GM19395 (cell line): Measurements from ENCODE around the gene AIDA.
A peak's percentile ranks its signal among the peaks of the same experiment; 100 is the strongest.
"Not testable (repeated sequence)": the region's sequence is repeated elsewhere in the genome, so short reads cannot be mapped to it uniquely, and the experiment has no call there.

Experiments
- ATAC-seq: cut with Tn5 transposase; IDR thresholded peaks from one replicate; pipeline ENCODE4 v1.9.1; 2021; ENCODE audit warnings: mild to moderate bottlenecking, moderate library complexity; ENCODE audit not compliant: unreplicated experiment

Gene AIDA

DNA sequence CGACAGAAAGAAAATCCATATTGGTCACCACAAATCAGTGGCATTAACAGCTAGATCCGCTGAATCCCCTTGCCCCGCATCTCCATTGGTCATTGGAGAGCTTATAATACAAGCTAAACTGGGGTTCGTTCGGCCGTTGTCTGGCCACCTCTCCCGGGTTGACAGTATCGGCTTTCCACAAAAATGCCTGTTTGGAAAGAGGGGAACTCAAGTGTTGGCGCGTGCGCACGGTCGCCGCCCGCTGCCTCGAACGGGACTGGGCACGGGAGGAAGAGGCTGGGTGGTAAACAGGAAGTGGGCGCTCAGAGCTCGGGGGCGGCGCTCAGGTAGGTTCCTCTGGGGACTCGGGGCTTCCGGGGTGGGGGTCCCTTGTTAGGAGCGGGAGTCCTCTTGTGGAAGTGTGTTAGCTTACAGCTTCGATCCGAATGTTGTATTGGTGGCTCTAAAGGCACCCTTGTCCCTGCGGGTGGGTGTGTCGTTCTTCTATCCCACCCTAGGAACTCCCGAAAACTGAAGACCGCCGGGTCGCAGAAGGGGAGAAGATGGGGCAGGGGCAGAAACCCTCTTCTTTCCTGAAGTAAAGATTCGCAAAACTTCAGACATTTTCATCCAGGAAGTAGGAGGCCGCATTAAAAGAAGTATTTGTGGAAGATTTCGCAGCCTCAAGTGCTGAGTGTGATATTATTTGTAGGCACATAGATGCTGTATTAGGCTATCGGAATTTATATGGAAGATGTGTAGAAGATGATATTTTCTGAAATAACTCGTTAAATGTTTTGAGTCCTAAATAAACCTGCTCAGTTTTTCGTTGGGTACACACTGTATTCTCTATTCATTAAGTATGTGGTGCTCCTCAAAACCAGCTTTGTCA is 1.0 kb upstream of the AIDA start:
- ATAC-seq, result peak; percentile 64

GRCh38 chr1:222711319-222712252 is 705 bp downstream of the AIDA start:
- peak; percentile 49 for ATAC-seq

GRCh38 chr1:222709700-222710153 is 2.6 kb downstream of the AIDA start:
- ATAC-seq, result no peak

GRCh38 chr1:222706815-222707214 is 5.5 kb downstream of the AIDA start:
- no peak for ATAC-seq

- no peak for ATAC-seq
Measured at GRCh38 chr1:222704260-222704659, 8.0 kb downstream of the AIDA start.

DNA sequence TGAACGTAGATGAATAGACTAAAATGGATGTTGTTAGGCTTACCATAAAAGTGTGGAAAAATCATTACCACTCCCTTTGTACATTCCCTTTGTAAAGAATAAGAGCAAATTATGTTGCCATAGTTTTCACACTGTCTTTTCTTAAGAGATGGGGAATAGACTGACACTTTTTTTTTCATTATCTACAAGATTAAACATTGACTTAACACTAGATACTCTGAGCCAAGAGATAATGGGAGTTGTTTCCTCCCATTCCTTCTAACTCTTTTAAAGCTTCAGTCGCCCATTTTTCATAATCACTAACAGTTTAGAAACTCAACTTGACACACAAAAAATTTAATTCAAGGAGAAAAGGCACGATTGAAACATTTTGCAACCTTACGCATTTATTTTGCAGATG is 10.1 kb downstream of the AIDA start:
- ATAC-seq, result no peak

DNA sequence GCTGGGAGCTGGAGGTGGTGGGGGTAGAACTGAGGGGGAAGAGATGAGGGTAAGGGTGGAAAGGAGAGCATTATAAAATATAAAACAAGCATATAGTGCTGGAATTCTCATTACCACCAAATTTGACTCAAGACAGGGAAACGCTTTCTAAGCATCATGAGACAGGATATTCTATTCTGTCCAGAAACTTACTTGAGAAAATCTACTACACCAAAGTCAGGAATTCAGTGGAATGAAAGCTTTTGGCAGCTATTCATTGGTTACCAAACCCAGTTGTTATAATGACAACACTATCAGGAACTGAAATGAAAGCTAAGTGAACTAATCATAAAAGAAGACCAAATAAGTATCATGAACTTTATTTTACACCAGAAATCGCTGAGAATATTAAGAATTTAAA is 14.5 kb downstream of the AIDA start:
- no peak for ATAC-seq

DNA sequence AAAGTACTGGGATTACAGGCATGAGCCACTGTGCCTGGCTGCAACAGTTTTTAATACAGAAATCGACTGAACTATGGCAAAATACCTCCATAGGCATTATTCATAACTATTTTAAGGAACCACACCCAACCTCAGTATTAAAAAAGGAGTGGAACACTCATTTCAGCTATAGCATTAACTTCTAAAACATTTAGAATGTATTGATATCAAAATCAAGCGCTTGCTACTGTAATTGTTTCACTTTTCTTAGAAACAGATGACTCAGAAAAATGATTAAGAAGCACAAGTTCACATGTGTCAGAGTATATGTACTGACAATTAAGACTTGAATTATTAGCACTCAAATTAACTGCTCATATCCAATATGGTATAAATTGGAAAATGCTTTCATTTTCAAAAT is 15.1 kb downstream of the AIDA start:
- no peak for ATAC-seq

- no peak for ATAC-seq
Measured at GRCh38 chr1:222696741-222697140, 15.6 kb downstream of the AIDA start.

- ATAC-seq, result no peak
Measured at GRCh38 chr1:222694927-222695326, 17.4 kb downstream of the AIDA start.

GRCh38 chr1:222691016-222691415 is 21.3 kb downstream of the AIDA start:
- ATAC-seq, result no peak

GRCh38 chr1:222680080-222680479 is 32.2 kb downstream of the AIDA start:
- ATAC-seq, result no peak

DNA sequence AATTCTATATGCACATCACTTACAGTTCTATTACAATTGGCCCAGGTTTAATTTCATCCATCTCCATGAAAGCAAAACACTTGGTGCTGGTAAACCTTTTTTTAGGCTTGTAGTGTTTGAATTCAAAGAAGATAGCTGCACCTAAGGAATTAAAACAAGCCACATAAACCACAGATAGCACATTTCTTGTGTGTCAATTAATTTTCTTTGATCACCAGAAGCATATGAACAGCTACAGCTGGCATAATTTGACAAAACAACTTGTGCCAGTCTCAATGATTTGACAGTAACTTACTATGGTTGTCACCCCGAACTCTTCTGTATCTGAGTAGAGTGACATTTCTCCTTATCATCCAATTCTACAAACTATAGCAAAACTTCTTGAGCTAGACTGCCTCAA is 42.2 kb downstream of the AIDA start:
- ATAC-seq, result no peak

DNA sequence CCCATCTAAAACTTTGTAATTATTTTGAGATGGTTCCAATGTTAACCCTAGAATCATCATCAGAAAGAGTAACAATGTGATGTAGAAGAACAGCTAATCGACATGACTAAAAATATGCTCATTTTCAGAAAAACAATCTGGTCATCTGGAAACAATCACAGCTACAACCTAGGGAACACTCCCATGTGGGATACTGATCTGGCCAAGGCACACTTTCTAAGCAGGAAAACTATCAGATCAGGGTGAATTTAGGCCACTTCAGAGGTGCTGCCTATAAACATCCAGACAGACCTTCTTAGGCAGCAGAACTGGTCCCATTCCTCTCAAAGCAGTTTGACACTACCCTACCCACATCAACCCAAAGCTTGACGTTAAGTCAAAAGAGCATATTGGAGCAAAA is 43.2 kb downstream of the AIDA start:
- not testable (repeated sequence) for ATAC-seq

GRCh38 chr1:222668184-222668583 is 44.1 kb downstream of the AIDA start:
- ATAC-seq, result not testable (repeated sequence)

DNA sequence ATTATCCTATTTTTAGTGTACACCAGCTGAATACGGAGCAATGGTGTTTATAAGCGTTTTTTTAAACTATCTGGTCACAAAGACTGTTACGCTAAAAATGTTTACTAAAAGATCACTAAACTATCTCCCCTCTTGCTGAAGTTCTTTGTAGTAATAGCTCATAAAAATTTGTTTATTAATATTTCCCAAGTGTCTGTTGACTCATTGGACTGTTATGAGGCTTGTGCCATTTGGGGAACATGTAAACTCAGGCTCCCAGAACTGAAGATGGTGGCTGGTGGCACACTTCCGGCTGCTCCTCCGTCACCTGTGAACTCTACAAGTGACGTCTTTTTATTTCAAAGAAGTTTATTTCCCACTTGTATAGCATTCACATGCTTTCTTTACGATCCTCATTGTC is 46.3 kb downstream of the AIDA start:
- ATAC-seq, result no peak

DNA sequence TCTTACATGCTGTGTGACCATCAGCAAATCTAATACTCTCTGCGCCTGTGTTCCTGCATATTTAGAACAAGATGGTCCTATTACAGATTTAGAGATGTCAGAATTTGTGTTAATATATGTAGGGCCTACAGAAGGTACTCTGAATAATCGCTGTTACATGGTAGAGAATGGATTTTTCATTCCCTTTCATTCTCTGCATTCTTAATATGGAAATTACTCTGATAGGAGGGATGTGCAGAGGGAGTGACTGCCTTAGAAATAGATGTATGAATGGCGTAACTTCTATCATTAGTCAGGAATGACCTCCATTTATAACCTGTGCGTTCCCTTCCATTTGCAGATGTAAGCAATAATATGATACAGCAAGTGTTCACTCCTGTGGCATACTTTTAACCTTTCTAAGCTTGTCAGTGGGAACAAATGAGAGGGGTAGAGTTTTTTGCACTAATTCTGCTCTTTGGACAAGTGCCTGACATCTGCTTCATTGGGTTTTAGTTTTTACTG is 48.8 kb downstream of the AIDA start:
- ATAC-seq, result no peak

GRCh38 chr1:222657899-222658298 is 54.4 kb downstream of the AIDA start:
- ATAC-seq, result no peak

DNA sequence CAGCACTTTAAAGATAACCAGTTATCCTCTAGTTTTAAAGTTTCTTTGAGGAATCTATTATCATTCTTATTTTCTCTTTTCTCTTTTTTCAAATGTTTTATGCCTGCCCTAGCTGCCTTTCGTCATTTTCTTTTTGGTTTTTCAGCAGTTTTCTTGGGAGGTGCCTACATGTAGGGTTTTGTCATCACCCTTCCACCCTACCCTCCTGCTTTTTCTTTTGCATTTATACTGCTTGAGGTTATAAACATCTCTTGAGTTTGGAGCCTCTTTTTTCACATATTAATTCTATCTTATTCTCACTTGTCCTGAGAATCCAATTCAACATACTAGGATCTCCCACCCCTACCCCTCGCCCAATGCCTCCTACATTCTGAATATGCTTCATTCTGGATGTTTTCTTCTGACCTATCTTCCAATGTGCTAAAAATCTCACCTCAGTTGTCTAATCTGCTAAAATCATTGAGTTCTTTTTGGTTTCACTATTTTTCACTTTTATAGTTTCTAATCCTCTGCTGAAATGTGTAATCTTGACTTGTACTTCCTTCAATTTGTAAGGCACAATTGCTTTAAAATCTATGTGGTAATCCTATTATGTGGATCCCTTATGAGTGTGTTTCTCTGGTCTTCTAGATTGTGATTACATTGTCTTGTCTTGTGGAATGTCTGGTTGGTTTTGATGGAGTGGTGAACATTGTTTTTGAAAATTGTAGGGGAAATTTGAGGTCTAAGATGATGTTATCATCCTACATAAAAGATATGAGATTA is 55.7 kb downstream of the AIDA start:
- no peak for ATAC-seq

- ATAC-seq, result peak; percentile 94
Measured at GRCh38 chr1:222654849-222655248, 57.4 kb downstream of the AIDA start.
